GM12874 (cell line): ENCODE data around the gene ZNF674.

Experiments used
- TF ChIP-seq, protein P1 (sequence below): IDR thresholded peaks from 2 replicates; pipeline ENCODE4 v1.5.1; 2011; ENCODE audit warnings: low read depth, mild to moderate bottlenecking, control low read depth, low read length, moderate library complexity; ENCODE audit not compliant: insufficient read depth

Gene ZNF674

DNA sequence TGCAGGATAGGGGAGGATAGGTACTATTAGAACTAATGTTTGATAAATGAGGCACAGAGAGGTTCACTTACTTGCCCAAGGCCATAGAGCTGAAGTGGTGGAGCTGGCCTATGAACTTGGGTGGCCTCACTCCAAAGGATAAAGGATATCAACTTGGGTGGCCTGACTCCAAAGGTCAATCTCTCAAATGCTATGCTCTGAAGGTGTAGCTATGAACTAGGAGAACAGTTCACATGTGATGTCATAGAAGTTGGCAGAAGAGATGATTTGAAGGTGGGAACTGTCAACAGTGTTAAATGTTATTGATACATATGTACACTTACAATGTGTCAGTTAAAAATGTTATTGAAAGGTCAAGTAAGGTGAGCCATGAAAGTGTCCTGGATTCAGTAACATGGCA lies 22.2 kb upstream of the ZNF674 start:
- TF ChIP-seq, protein P1, sequence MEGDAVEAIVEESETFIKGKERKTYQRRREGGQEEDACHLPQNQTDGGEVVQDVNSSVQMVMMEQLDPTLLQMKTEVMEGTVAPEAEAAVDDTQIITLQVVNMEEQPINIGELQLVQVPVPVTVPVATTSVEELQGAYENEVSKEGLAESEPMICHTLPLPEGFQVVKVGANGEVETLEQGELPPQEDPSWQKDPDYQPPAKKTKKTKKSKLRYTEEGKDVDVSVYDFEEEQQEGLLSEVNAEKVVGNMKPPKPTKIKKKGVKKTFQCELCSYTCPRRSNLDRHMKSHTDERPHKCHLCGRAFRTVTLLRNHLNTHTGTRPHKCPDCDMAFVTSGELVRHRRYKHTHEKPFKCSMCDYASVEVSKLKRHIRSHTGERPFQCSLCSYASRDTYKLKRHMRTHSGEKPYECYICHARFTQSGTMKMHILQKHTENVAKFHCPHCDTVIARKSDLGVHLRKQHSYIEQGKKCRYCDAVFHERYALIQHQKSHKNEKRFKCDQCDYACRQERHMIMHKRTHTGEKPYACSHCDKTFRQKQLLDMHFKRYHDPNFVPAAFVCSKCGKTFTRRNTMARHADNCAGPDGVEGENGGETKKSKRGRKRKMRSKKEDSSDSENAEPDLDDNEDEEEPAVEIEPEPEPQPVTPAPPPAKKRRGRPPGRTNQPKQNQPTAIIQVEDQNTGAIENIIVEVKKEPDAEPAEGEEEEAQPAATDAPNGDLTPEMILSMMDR: no peak

DNA sequence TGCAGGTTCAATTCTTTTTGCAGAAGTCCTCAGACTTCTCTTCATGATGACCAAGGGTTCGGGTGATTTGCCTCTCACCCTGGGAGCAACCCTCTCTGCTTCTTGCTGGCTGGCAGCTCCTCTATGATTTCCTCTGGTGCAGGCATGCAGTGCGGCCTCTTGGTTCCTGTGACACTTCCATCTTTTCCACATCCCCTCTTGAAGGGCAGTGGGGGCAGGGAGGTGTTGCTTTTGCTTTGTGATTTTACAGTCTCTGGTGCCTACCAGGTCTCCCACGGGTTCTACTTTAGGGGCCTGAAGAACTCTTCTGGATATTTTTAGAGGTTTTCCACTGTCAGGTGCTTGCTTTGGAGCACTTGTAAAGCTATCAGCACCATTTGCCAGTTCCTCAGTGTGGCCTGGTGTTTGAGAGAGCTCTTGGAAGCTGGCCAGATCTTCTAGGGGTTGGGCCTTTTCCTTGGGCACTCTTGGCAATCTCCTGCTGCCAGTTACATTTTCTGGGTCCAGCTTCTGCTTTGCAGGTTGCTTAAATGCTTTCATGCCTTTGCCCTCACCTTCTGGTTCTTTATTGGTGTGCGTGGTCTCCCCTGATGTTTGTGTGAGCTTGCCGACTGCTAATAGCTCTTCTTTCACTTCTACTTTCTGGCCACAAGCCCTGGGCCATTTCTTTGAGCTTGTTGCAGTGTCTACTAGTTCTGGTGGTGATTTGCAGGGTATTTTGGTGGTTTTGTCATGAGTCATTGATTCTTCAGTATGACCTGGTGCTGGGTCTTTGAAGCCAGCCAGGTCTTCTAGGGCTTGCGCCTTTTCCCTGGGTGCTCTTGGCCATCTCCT lies 16.8 kb upstream of the ZNF674 start:
- TF ChIP-seq, protein P1: no peak

DNA sequence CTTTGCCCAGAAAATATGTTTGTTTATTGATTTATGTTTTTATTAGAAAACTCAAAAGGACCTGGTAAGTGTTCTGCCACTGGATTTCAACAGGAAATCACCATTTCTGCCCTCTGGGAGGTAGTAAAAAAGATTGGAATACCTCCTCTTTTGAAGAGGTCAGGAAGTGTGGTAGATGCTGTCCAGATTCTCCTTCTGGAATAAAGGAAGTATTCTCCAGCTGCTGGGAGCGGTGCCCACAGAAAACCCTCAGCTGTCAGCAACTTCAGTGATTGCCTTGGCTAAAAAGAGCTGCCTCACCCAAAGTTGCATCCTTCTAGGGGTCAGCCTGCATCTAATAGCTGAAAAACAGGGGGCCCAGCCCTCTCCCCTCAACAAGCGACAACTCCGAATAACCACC lies 13.8 kb upstream of the ZNF674 start:
- TF ChIP-seq, protein P1: no peak

DNA sequence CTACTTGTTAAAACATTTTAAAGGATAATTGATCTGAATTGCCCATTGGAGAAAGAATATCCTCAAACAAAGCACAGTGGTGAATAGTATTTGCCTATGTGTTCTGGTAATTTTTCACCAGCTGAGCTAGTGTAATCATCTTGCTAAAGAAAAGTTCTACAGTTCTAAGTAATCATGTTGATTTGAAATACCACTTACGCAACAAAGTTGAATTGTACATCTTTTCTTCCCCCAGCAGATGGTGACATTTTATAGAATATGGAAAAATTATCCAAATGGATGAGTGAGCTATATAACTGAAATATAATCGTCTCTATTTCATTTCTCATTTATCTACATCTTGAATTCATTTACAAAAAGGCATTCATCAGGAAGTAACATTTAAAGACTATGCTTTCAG lies 9.7 kb upstream of the ZNF674 start:
- TF ChIP-seq, protein P1: no peak

DNA sequence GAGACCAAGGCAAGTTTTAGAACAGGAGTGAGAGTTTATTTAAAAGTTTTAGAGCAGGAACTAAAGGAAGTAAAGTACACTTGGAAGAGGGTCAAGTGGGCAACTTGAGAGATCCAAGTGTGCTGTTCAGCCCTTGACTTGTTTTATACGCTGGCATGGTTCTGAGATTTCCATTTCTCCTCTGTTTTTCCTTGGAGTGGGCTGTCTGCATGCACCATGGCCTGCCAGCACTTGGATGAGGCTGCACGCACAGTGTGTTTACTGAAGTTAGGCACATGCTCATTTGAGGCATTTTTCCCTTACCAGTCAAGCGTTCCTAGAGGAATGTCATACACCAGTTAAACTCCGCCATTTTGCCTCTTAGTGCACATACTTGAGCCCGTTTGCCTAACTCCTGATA lies 8.7 kb upstream of the ZNF674 start:
- TF ChIP-seq, protein P1: no peak

DNA sequence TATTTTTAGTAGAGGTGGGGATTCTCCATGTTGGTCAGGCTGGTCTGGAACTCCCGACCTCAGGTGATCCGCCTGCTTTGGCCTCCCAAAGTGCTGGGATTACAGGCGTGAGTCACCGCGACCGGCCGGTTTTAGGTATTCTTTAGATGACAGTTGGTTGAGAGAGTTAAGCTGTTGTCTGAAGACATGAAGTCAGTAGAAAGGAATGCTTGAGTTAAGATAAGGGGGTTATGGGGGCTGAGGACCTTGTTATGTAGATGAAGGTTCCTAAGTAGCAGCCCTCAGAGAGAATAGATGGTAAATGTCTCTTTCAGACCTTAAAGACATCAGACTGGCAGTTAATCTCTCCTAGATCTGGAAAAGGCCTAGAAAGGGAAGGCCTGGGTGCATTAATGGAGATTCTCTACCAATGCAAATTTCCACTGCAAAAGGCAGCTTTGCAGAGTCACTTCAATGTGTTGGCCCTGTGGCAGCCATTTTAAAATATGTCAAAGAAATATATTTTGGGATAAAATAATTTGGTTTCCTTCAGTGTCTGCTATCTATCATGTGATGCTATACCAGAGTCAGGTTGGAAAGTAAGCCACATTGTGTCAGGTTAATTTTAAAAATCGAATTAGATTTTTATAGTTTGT lies 6.4 kb upstream of the ZNF674 start:
- TF ChIP-seq, protein P1: no peak

DNA sequence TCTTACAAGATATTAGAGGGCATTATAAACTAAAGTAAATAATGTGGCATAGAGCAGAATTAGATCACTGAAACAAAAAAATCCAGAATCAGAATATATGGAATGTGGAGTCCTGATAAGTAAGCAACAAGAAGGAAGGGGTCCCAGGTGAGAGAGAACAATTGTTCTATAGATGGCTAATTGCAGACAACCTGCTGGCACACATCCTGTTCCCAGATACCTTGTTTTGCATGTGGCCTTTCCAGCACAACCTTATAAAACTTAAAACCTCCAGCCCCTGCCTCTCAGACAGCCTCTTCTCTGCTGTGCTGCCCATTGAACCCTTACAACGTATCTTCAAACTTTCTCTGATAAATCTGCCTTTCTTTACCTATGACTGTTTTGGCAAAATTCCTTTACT lies 4.7 kb upstream of the ZNF674 start:
- TF ChIP-seq, protein P1: no peak
